ENCODE results near the gene ADGRE1. TPM values are rescaled to one million over a fixed set of nuclear protein-coding genes. Genes with fewer than 3 reads are reported as not detected.

The ADGRE1 gene
- total and polyA plus RNA-seq, 2 of the 4 experiments (the other 2 are of a cell fraction): not detected

DNA sequence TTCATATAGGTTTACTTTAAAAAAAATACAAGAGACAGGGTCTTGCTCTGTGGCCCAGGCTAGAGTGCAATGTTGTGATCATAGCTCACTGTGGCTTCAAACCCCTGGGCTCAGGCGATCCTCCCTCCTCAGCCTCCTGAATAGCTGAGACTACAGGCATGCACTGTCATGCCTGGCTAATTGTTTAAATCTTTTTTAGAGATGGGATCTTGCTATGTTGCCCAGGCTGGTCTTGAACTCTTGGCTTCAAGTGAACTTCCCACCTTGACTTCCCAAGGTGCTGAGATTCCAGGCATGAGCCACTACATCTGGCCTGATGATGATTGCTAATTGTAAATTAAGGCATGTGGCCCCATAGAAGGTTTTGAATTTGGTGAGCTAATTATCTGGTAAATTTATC lies 35.4 kb upstream of the ADGRE1 start:
- H2BK20ac ChIP-seq (ENCODE audit: low read depth, low read length): no peak overlapping the region
- TF ChIP-seq RFX5 (IDR thresholded peaks at IDR 0.05; ENCODE audit: low read depth, low read length): no peak
- TF ChIP-seq NFE2L2 (IDR thresholded peaks at IDR 0.05; ENCODE audit: low read depth, low read length): no peak
- TF ChIP-seq CTCF (conservative IDR thresholded peaks at IDR 0.05; ENCODE audit: low read depth, low read length): no peak
- TF ChIP-seq BHLHE40 (IDR thresholded peaks at IDR 0.05; ENCODE audit: low read depth, low read length): no peak
- no peak for TF ChIP-seq MAZ (IDR thresholded peaks at IDR 0.05; ENCODE audit: borderline replicate concordance, low read depth, low read length)
- TF ChIP-seq SMC3 (IDR thresholded peaks at IDR 0.05; ENCODE audit: low read depth, low read length): no peak
- TF ChIP-seq MAFK (IDR thresholded peaks at IDR 0.05; ENCODE audit: low read depth, low read length): no peak
- TF ChIP-seq CHD1 (IDR thresholded peaks at IDR 0.05; ENCODE audit: low read depth, low read length): no peak
- no peak overlapping the region for H2BK5ac ChIP-seq (ENCODE audit: low read depth, low read length, poor library complexity, severe bottlenecking)
- H3K79me1 ChIP-seq (ENCODE audit: low read depth in 1 of 2, low read length in 2 of 2): no peaks in the 10 kb centered on the region
- no peak for ATAC-seq (ENCODE audit: low read depth)
- H3K27me3 ChIP-seq (ENCODE audit: control insufficient read depth, insufficient read depth, low read length): no peaks in the 10 kb centered on the region
- no TSS peak for BruUV-seq (replicated peaks)
- no peak overlapping the region for H2BK15ac ChIP-seq (ENCODE audit: low read depth, low read length)
- H3K4me3 ChIP-seq (ENCODE audit: insufficient read depth, low read depth, low read length): no peak overlapping the region
- H3K9me3 ChIP-seq (ENCODE audit: control insufficient read depth, insufficient read depth, low read length): no peaks in the 10 kb centered on the region; the same call in 1 of the 2 replicates
- 50% methylated on average over 1 of the region's 1 CpG; no CpG with 5 or more reads in 1 of the 2 experiments for WGBS, 2 experiments (ENCODE audit: extremely low coverage in 2 of 2, insufficient read length in 1 of 2)
- no peak overlapping the region for H3K14ac ChIP-seq (replicated peaks; ENCODE audit: low read depth, low read length)
- in situ Hi-C loops (cut with MboI; ENCODE audit: low sequenced_read_pairs) (loop anchor here (25.0 kb wide), 1 partner anchor 715 kb away; the partner anchor contains the start of gene ACSBG2), dilution Hi-C loops (cut with HindIII; ENCODE audit: low sequenced_read_pairs, unreplicated experiment) (no loop called here), intact Hi-C loops (cut with micrococcal nuclease) (no loop called here)
- no peak overlapping the region for H3K23ac ChIP-seq (ENCODE audit: low read depth, low read length)
- no peaks in the 10 kb centered on the region for H4K20me1 ChIP-seq (ENCODE audit: insufficient read depth, low read length)
- no peak overlapping the region for H3K27ac ChIP-seq (ENCODE audit: insufficient read depth, low read length)
- no peak overlapping the region for H3K4me2 ChIP-seq (ENCODE audit: low read depth, low read length)
- no peak overlapping the region for H2BK120ac ChIP-seq (ENCODE audit: low read depth, low read length)
- ChIA-PET POLR2A (ENCODE audit: unreplicated experiment) (no interaction called here), CTCF (no interaction called here)
- no peaks in the 10 kb centered on the region for H3K4me1 ChIP-seq (ENCODE audit: control insufficient read depth, insufficient read depth, low read length)
- no peak overlapping the region for H2AK5ac ChIP-seq (ENCODE audit: low read depth, low read length)
- no peak for DNase-seq
- H3K9me1 ChIP-seq (ENCODE audit: insufficient read depth, low read length): no peaks in the 10 kb centered on the region
- H4K91ac ChIP-seq (ENCODE audit: insufficient read depth, low read depth, low read length): no peak overlapping the region
- H4K8ac ChIP-seq (ENCODE audit: low read depth in 2 of 2, low read length in 2 of 2): no peak overlapping the region
- H3K18ac ChIP-seq (ENCODE audit: low read depth, low read length): no peak overlapping the region
- no peak overlapping the region for H2AK9ac ChIP-seq (replicated peaks; ENCODE audit: low read depth, low read length, poor library complexity)
- H3K9ac ChIP-seq (ENCODE audit: low read depth, low read length): no peak overlapping the region
- no peak overlapping the region for H3K56ac ChIP-seq (ENCODE audit: extremely low read depth, insufficient read depth, low read length)
- H3K36me3 ChIP-seq (ENCODE audit: control insufficient read depth, insufficient read depth, low read length): no peaks in the 10 kb centered on the region
- no peak overlapping the region for H2AFZ ChIP-seq (replicated peaks; ENCODE audit: low read length, poor library complexity)
- no peak overlapping the region for H4K5ac ChIP-seq (ENCODE audit: low read depth, low read length)
- no peak overlapping the region for H3K4ac ChIP-seq (ENCODE audit: low read depth, low read length)
